IMR-90 (cell line): Measurements from ENCODE around the gene DNAJB12.

Experiments
- BHLHE40 ChIP-seq: fragments of 150-350 bp; IDR thresholded peaks from 2 replicates; pipeline ENCODE4 v1.6.1; 2016; ENCODE audit warnings: mild to moderate bottlenecking, low read depth, low read length
- CEBPB ChIP-seq: IDR thresholded peaks from 2 replicates; pipeline ENCODE4 v1.6.1; 2012; ENCODE audit warnings: low read depth, low read length, improper control_type of control experiment
- CTCF ChIP-seq: conservative IDR thresholded peaks from 2 replicates; pipeline ENCODE4 v1.5.1; 2012; ENCODE audit warnings: mild to moderate bottlenecking, low read depth, low read length, improper control_type of control experiment
- FOS ChIP-seq: fragments of 150-350 bp; IDR thresholded peaks from 2 replicates; pipeline ENCODE4 v1.6.1; 2016; ENCODE audit warnings: low read depth, low read length
- MXI1 ChIP-seq: IDR thresholded peaks from 2 replicates; pipeline ENCODE4 v1.6.1; 2012; ENCODE audit warnings: low read depth, mild to moderate bottlenecking, low read length, moderate library complexity, borderline replicate concordance
- NFE2L2 ChIP-seq: fragments of 150-350 bp; IDR thresholded peaks from 2 replicates; pipeline ENCODE4 v1.6.1; 2016; ENCODE audit warnings: low read depth, mild to moderate bottlenecking, low read length
- POLR2A ChIP-seq: IDR thresholded peaks from 2 replicates; pipeline ENCODE4 v1.6.1; 2012; ENCODE audit warnings: mild to moderate bottlenecking, low read depth, low read length
- RAD21 ChIP-seq: IDR thresholded peaks from 2 replicates; pipeline ENCODE4 v1.6.1; 2012; ENCODE audit warnings: low read length, improper control_type of control experiment
- RCOR1 ChIP-seq: IDR thresholded peaks from 2 replicates; pipeline ENCODE4 v1.6.1; 2012; ENCODE audit warnings: mild to moderate bottlenecking, low read length, improper control_type of control experiment; ENCODE audit not compliant: insufficient replicate concordance
- RFX5 ChIP-seq: IDR thresholded peaks from 2 replicates; pipeline ENCODE4 v1.8.0; 2012; ENCODE audit warnings: low read depth, mild to moderate bottlenecking, low read length, moderate library complexity
- USF2 ChIP-seq: fragments of 150-350 bp; IDR thresholded peaks from 2 replicates; pipeline ENCODE4 v1.6.1; 2017; ENCODE audit warnings: mild to moderate bottlenecking, antibody characterized with exemption, low read length, low read depth

- no peak for TF ChIP-seq CTCF
- TF ChIP-seq POLR2A: peak; percentile 29; the same call in 1 of the 2 replicates
- TF ChIP-seq RCOR1: no peak
- TF ChIP-seq RFX5: no peak
- TF ChIP-seq BHLHE40: no peak
- TF ChIP-seq NFE2L2: no peak
- peak; percentile 86 for TF ChIP-seq USF2
- TF ChIP-seq CEBPB: no peak
- no peak for TF ChIP-seq MXI1
- no peak for TF ChIP-seq RAD21
- no peak for TF ChIP-seq FOS
Observed at GRCh38 chr10:72353028-72353964, 1.4 kb downstream of the DNAJB12 start.
